Kidney (tissue), 14 donors: Measurements from ENCODE around the gene CHAF1B. TPM values are rescaled to one million over a fixed set of nuclear protein-coding genes. Genes with fewer than 3 reads are reported as not detected.

Experiments
- DNase-seq, 5 donors: peaks; one replicate each; pipeline ENCODE4 v3.0.0-alpha.2; 2013 to 2020
- FAIRE-seq: peaks from 2 replicates; lab custom pipeline; 2012; peaks lifted over from hg19 to GRCh38; lab: Jason Lieb, UNC
- H3K27ac ChIP-seq, 2 donors: one replicate each; pipeline ENCODE4 v1.7.0; 2013; ENCODE audit warnings: low read depth in 2 of 2, low read length in 2 of 2, inconsistent platforms in 1 of 2
- H3K27me3 ChIP-seq: one replicate; pipeline ENCODE4 v1.7.1; 2013; ENCODE audit warnings: low read length, inconsistent platforms; ENCODE audit not compliant: control insufficient read depth, insufficient read depth
- H3K36me3 ChIP-seq, 3 donors: one replicate each; pipeline versions ENCODE4 v1.7.0 to v1.7.1; 2013; ENCODE audit warnings: low read length in 3 of 3, control low read depth in 1 of 3, inconsistent platforms in 1 of 3; ENCODE audit not compliant: insufficient read depth in 3 of 3, control insufficient read depth in 2 of 3
- H3K4me1 ChIP-seq, 3 donors: one replicate each; pipeline versions ENCODE4 v1.7.0 to v1.7.1; 2013; ENCODE audit warnings: low read length in 3 of 3, inconsistent platforms in 1 of 3, low read depth in 1 of 3; ENCODE audit not compliant: control insufficient read depth in 2 of 3, insufficient read depth in 2 of 3
- H3K4me3 ChIP-seq, 3 donors: one replicate each; pipeline versions ENCODE4 v1.7.0 to v1.8.1; 2013; ENCODE audit warnings: low read length in 3 of 3, control low read depth in 1 of 3, inconsistent platforms in 1 of 3
- H3K9ac ChIP-seq, 3 donors: one replicate each; pipeline versions ENCODE4 v1.7.0 to v1.7.1; 2013; ENCODE audit warnings: low read length in 3 of 3, control low read depth in 1 of 3, inconsistent platforms in 1 of 3
- H3K9me3 ChIP-seq, 3 donors: one replicate each; pipeline versions ENCODE4 v1.7.0 to v1.7.1; 2013; ENCODE audit warnings: low read length in 3 of 3, control low read depth in 1 of 3, inconsistent platforms in 1 of 3; ENCODE audit not compliant: control insufficient read depth in 2 of 3, insufficient read depth in 1 of 3
- intact Hi-C: fragments of 100-400 bp; cut with DNase I; formaldehyde crosslinking; loops from one replicate; pipeline ENCODE4 v1.11.1; 2022
- polyA plus RNA-seq: library from polyadenylated mRNA; stranded (reverse); fragments of 350-450 nt; fragmentation: Illumina TruSeq; extraction: RNeasy Lipid Tissue Mini Kit (QIAGEN cat#74804); gene quantifications from one replicate; pipeline ENCODE4 v1.2.3, GENCODE V29; 2014; ENCODE audit warnings: low read depth, low replicate concordance; ENCODE audit not compliant: insufficient read depth
- total RNA-seq: library from RNA; stranded (reverse); fragmentation: NEBNext Ultra II Directional; extraction: Animal tissue kit (Norgen Biotek cat#: 25700); gene quantifications from one replicate; pipeline ENCODE4 v1.2.1, GENCODE V29; 2021
- TF ChIP-seq, protein P1 (sequence below): IDR thresholded peaks from 3 replicates; pipeline ENCODE4 v1.5.1; 2012; ENCODE audit warnings: mild to moderate bottlenecking, moderate library complexity, borderline replicate concordance; ENCODE audit not compliant: insufficient read depth; ENCODE audit errors: extremely low read depth
- donor health status: control.
- donor health status: control.
- donor health status: control.
- donor health status: control.
- donor health status: control.
- donor health status: DM: yes; HTN: yes; CAD: no.
- donor health status: Normal renal cell carcinoma (clear cell type).

The CHAF1B gene
- total and polyA plus RNA-seq, 2 donors from 2014 or later = 1.0 to 2.5 TPM

DNA sequence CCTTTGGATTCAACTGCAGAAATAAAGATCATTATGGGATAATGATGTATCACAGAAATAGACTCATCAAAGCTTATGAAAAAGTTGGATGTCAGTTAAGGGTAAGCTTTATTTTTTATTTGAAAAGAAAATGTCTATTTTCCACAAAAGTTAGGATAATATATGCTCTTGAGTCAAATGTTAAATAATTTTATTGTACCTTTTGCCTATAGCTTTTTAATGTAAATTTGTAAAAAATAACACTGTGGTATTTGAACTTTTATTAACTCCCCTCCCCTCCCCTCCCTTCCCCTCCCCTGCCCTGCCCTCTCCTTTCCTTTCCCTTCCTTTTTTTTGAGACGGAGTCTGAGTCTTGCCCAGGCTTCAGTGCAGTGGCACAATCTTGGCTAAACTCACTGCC, 40.3 kb upstream of the CHAF1B start:
- no peak overlapping the region for H3K27ac ChIP-seq
- FAIRE-seq = no peak
- H3K9me3 ChIP-seq = no peaks in the 10 kb centered on the region
- intact Hi-C loops = no loop called here
- H3K4me3 ChIP-seq = no peak overlapping the region
- no peaks in the 10 kb centered on the region for H3K4me1 ChIP-seq
- no peaks in the 10 kb centered on the region for H3K27me3 ChIP-seq
- TF ChIP-seq, protein P1, sequence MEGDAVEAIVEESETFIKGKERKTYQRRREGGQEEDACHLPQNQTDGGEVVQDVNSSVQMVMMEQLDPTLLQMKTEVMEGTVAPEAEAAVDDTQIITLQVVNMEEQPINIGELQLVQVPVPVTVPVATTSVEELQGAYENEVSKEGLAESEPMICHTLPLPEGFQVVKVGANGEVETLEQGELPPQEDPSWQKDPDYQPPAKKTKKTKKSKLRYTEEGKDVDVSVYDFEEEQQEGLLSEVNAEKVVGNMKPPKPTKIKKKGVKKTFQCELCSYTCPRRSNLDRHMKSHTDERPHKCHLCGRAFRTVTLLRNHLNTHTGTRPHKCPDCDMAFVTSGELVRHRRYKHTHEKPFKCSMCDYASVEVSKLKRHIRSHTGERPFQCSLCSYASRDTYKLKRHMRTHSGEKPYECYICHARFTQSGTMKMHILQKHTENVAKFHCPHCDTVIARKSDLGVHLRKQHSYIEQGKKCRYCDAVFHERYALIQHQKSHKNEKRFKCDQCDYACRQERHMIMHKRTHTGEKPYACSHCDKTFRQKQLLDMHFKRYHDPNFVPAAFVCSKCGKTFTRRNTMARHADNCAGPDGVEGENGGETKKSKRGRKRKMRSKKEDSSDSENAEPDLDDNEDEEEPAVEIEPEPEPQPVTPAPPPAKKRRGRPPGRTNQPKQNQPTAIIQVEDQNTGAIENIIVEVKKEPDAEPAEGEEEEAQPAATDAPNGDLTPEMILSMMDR = no peak
- peaks cover 13 to 42% (median 19%) of the 10 kb centered on the region in 3 donors for H3K36me3 ChIP-seq
- DNase-seq = no peak
- no peak overlapping the region for H3K9ac ChIP-seq

DNA sequence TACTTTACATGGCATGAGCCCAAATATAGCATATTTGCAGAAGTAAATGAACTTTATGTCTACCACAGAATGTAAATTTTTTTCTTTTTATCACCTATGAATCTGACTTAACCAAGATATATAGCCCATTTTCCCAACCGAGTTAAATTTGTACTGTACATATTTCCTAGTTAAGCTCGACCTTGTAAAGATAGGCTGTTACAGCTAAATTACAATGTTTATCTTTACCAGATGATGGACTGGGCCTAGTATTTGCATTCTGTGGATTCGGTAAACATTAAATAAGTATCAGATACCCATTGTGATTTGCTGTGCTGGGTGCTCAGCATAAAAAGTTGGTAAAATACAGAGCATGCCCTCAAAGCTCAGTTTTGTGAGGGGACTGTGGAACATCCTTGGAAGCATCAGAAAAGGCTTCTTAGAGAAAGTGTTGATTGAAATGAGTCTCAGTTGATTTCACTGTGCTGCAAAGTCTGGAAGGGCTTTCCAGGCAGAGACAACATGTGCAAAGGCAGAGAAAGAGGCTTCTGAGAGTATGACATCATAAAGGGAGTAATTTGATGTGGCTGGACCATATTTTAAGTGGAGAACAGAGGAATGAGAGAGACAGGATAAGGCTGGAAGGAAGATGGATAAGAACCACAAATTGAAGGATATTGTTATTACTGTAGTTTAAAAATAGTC, 37.8 kb upstream of the CHAF1B start:
- DNase-seq (no peak), FAIRE-seq (no peak)
- TF ChIP-seq, protein P1 = no peak
- Histone ChIP-seq H3K9me3 (no peaks in the 10 kb centered on the region), H3K4me3 (no peak overlapping the region), H3K36me3 (peaks cover 12 to 31% (median 14%) of the 10 kb centered on the region in 3 donors), H3K9ac (no peak overlapping the region), H3K27me3 (no peaks in the 10 kb centered on the region), H3K27ac (no peak overlapping the region), H3K4me1 (no peaks in the 10 kb centered on the region)
- intact Hi-C loops = no loop called here

DNA sequence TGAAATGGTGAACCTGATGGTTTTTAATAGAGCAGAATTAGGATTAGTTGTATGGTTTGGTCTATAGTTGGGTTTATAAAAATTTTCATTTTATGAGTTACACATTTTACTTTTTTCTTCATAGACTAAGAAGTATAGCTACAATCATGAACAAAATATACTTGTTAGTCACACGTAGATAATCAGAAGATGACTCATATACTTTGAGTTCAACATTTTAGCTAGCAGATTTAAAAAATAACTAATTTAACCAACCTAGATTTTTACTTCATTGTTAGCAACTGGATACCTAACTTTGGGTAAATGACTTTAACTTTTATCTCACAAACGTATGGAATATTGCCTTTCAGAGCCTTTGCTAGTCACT, 37.2 kb upstream of the CHAF1B start:
- no peak for DNase-seq

More for the DNA sequence above, 37.2 kb upstream of the CHAF1B start:
- Histone ChIP-seq H3K9ac (no peak overlapping the region), H3K4me1 (no peaks in the 10 kb centered on the region), H3K4me3 (no peak overlapping the region), H3K27ac (no peak overlapping the region), H3K36me3 (peaks cover 14 to 31% (median 14%) of the 10 kb centered on the region in 3 donors), H3K9me3 (no peaks in the 10 kb centered on the region), H3K27me3 (no peaks in the 10 kb centered on the region)
- intact Hi-C loops = no loop called here
- TF ChIP-seq, protein P1 = no peak
- FAIRE-seq = no peak
